IPS-18a (cell line): ENCODE data around the gene DLGAP1.

Source experiments
- H3K27ac ChIP-seq: one replicate; pipeline ENCODE4 v1.5.1; 2013; ENCODE audit warnings: low read length
- H3K27me3 ChIP-seq: one replicate; pipeline ENCODE4 v1.6.1; 2013; ENCODE audit warnings: mild to moderate bottlenecking, low read length; ENCODE audit not compliant: control insufficient read depth, insufficient read depth
- H3K36me3 ChIP-seq: one replicate; pipeline ENCODE4 v1.6.1; 2013; ENCODE audit warnings: low read depth, low read length; ENCODE audit not compliant: control insufficient read depth
- H3K4me1 ChIP-seq: one replicate; pipeline ENCODE4 v1.6.1; 2013; ENCODE audit warnings: low read depth, low read length; ENCODE audit not compliant: control insufficient read depth
- H3K4me3 ChIP-seq: one replicate; pipeline ENCODE4 v1.5.1; 2013; ENCODE audit warnings: low read length
- H3K9ac ChIP-seq: one replicate; pipeline ENCODE4 v1.6.1; 2013; ENCODE audit warnings: mild to moderate bottlenecking, low read length, moderate library complexity
- H3K9me3 ChIP-seq: one replicate; pipeline ENCODE4 v1.6.1; 2013; ENCODE audit warnings: low read depth, low read length; ENCODE audit not compliant: control insufficient read depth

Gene DLGAP1

GRCh38 chr18:3688690-3689089 lies 766.4 kb downstream of the DLGAP1 start:
- H3K4me1 ChIP-seq, result peaks cover 10% of the 10 kb centered on the region
- no peak overlapping the region for H3K9ac ChIP-seq
- no peak overlapping the region for H3K27ac ChIP-seq
- no peak overlapping the region for H3K4me3 ChIP-seq
- H3K27me3 ChIP-seq, result no peaks in the 10 kb centered on the region
- no peaks in the 10 kb centered on the region for H3K36me3 ChIP-seq
- peaks cover 5% of the 10 kb centered on the region for H3K9me3 ChIP-seq

- no peaks in the 10 kb centered on the region for H3K27me3 ChIP-seq
- H3K9ac ChIP-seq, result no peak overlapping the region
- H3K27ac ChIP-seq, result no peak overlapping the region
- no peaks in the 10 kb centered on the region for H3K36me3 ChIP-seq
- H3K4me3 ChIP-seq, result no peak overlapping the region
- H3K4me1 ChIP-seq, result peaks cover 1% of the 10 kb centered on the region
- peaks cover 5% of the 10 kb centered on the region for H3K9me3 ChIP-seq
Measured at GRCh38 chr18:3683483-3683882, 771.6 kb downstream of the DLGAP1 start.

GRCh38 chr18:3682061-3682460 lies 773.0 kb downstream of the DLGAP1 start:
- Histone ChIP-seq H3K9ac (no peak overlapping the region), H3K9me3 (peaks cover 2% of the 10 kb centered on the region), H3K36me3 (no peaks in the 10 kb centered on the region), H3K4me1 (no peaks in the 10 kb centered on the region), H3K4me3 (no peak overlapping the region), H3K27me3 (no peaks in the 10 kb centered on the region), H3K27ac (no peak overlapping the region)

- no peaks in the 10 kb centered on the region for H3K27me3 ChIP-seq
- no peaks in the 10 kb centered on the region for H3K9me3 ChIP-seq
- no peaks in the 10 kb centered on the region for H3K36me3 ChIP-seq
- H3K27ac ChIP-seq, result no peak overlapping the region
- H3K4me3 ChIP-seq, result no peak overlapping the region
- H3K9ac ChIP-seq, result no peak overlapping the region
- no peaks in the 10 kb centered on the region for H3K4me1 ChIP-seq
Measured at GRCh38 chr18:3679241-3679640, 775.9 kb downstream of the DLGAP1 start.

GRCh38 chr18:3675994-3676393 lies 779.1 kb downstream of the DLGAP1 start:
- H3K4me1 ChIP-seq, result no peaks in the 10 kb centered on the region
- H3K4me3 ChIP-seq, result no peak overlapping the region
- no peaks in the 10 kb centered on the region for H3K9me3 ChIP-seq
- no peaks in the 10 kb centered on the region for H3K27me3 ChIP-seq
- no peak overlapping the region for H3K9ac ChIP-seq
- no peak overlapping the region for H3K27ac ChIP-seq
- no peaks in the 10 kb centered on the region for H3K36me3 ChIP-seq

- Histone ChIP-seq H3K36me3 (no peaks in the 10 kb centered on the region), H3K4me1 (no peaks in the 10 kb centered on the region), H3K9ac (no peak overlapping the region), H3K27ac (no peak overlapping the region), H3K4me3 (no peak overlapping the region), H3K9me3 (no peaks in the 10 kb centered on the region), H3K27me3 (no peaks in the 10 kb centered on the region)
Measured at GRCh38 chr18:3675446-3675845, 779.7 kb downstream of the DLGAP1 start.

GRCh38 chr18:3671176-3671575 lies 783.9 kb downstream of the DLGAP1 start:
- Histone ChIP-seq H3K4me3 (no peak overlapping the region), H3K9ac (no peak overlapping the region), H3K4me1 (no peaks in the 10 kb centered on the region), H3K27ac (no peak overlapping the region), H3K9me3 (no peaks in the 10 kb centered on the region), H3K36me3 (no peaks in the 10 kb centered on the region), H3K27me3 (no peaks in the 10 kb centered on the region)

GRCh38 chr18:3669376-3669775 lies 785.7 kb downstream of the DLGAP1 start:
- H3K9me3 ChIP-seq, result no peaks in the 10 kb centered on the region

GRCh38 chr18:3667255-3668137 lies 787.6 kb downstream of the DLGAP1 start:
- H3K27ac ChIP-seq, result no peak overlapping the region
- H3K27me3 ChIP-seq, result no peaks in the 10 kb centered on the region
- no peaks in the 10 kb centered on the region for H3K9me3 ChIP-seq
- no peaks in the 10 kb centered on the region for H3K36me3 ChIP-seq
- peaks cover 15% of the 10 kb centered on the region for H3K4me1 ChIP-seq
- H3K4me3 ChIP-seq, result no peak overlapping the region
- H3K9ac ChIP-seq, result no peak overlapping the region

More at GRCh38 chr18:3669376-3669775, 785.7 kb downstream of the DLGAP1 start:
- H3K9ac ChIP-seq, result no peak overlapping the region
- H3K4me3 ChIP-seq, result no peak overlapping the region
- H3K4me1 ChIP-seq, result peaks cover 14% of the 10 kb centered on the region
- no peaks in the 10 kb centered on the region for H3K27me3 ChIP-seq
- no peaks in the 10 kb centered on the region for H3K36me3 ChIP-seq
- H3K27ac ChIP-seq, result no peak overlapping the region

- no peaks in the 10 kb centered on the region for H3K27me3 ChIP-seq
- H3K4me3 ChIP-seq, result no peak overlapping the region
- H3K36me3 ChIP-seq, result no peaks in the 10 kb centered on the region
- H3K9ac ChIP-seq, result no peak overlapping the region
- H3K9me3 ChIP-seq, result no peaks in the 10 kb centered on the region
- peaks cover 15% of the 10 kb centered on the region for H3K4me1 ChIP-seq
- no peak overlapping the region for H3K27ac ChIP-seq
Measured at GRCh38 chr18:3666526-3667254, 788.4 kb downstream of the DLGAP1 start.

GRCh38 chr18:3665780-3666525 lies 789.2 kb downstream of the DLGAP1 start:
- peaks cover 15% of the 10 kb centered on the region for H3K4me1 ChIP-seq
- H3K4me3 ChIP-seq, result peak overlapping the region; percentile 52
- no peaks in the 10 kb centered on the region for H3K9me3 ChIP-seq
- H3K27me3 ChIP-seq, result no peaks in the 10 kb centered on the region
- peak overlapping the region; percentile 65 for H3K27ac ChIP-seq
- H3K36me3 ChIP-seq, result no peaks in the 10 kb centered on the region
- H3K9ac ChIP-seq, result peak overlapping the region; percentile 58
